Effector memory CD8-positive, alpha-beta T cell (primary cell): ENCODE measurements around the gene NPBWR2.

Source experiments
- ATAC-seq: fragments of 150-1000 bp; cut with Tn5 transposase; replicated peaks from 2 replicates; pipeline ENCODE4 v1.10.0; 2021; ENCODE audit warnings: mild to moderate bottlenecking, moderate library complexity
- DNase-seq, 3 experiments: peaks; one replicate each; pipeline ENCODE4 v3.0.0; 2021
- H3K27ac Mint-ChIP-seq, 2 donors: one replicate each; pipeline ENCODE4 v1.8.0; 2022; ENCODE audit warnings: mild to moderate bottlenecking in 2 of 2, mixed read lengths in 2 of 2, moderate library complexity in 2 of 2
- H3K27me3 Mint-ChIP-seq, 2 donors: one replicate each; pipeline ENCODE4 v1.8.0; 2022; ENCODE audit warnings: mixed read lengths in 2 of 2
- H3K36me3 Mint-ChIP-seq: one replicate; pipeline ENCODE4 v1.8.0; 2022; ENCODE audit warnings: mild to moderate bottlenecking, moderate library complexity, mixed read lengths; ENCODE audit not compliant: insufficient read depth
- H3K4me1 Mint-ChIP-seq, 2 donors: one replicate each; pipeline ENCODE4 v1.8.0; 2022; ENCODE audit warnings: low read depth in 2 of 2, mixed read lengths in 2 of 2
- H3K4me3 Mint-ChIP-seq, 2 donors: one replicate each; pipeline ENCODE4 v1.8.0; 2022; ENCODE audit warnings: mild to moderate bottlenecking in 2 of 2, mixed read lengths in 2 of 2, moderate library complexity in 2 of 2
- H3K9me3 Mint-ChIP-seq, 2 donors: one replicate each; pipeline ENCODE4 v1.8.0; 2022; ENCODE audit warnings: mixed read lengths in 2 of 2

Gene NPBWR2

DNA sequence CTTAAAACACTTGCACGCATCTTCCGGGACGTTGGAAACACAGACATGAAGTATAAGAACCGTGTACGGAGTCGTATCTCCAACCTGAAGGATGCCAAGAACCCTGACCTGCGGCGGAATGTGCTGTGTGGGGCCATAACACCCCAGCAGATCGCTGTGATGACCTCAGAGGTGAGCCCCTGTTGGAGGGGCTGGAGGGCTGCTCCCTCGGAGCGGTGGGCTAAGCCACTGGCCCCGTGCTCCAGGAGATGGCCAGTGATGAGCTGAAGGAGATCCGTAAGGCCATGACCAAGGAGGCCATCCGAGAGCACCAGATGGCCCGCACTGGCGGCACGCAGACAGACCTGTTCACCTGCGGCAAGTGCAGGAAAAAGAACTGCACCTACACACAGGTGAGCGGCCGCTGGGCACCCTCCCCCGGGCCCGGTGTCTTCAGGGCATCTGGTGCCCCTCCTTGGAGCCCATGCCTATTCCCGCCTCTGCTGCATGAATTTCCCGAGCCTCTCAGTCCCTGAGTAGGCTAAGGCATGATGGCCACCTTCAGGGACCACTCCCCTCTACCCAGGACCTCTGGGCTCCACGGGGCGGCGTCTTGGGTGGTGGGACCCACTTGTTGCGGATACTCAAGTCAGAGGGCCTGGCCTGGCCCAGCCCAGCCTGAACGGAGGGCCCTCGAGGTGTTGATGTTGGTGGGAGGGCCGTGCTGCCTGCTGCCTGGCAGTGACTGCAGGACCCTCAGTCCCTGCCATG, 36.9 kb downstream of the NPBWR2 start:
- Mint-ChIP-seq H3K27me3 (no peaks in the 10 kb centered on the region), H3K9me3 (no peaks in the 10 kb centered on the region), H3K27ac (no peak overlapping the region), H3K4me3 (no peak overlapping the region), H3K4me1 (peaks cover 23 to 37% of the 10 kb centered on the region in 2 donors), H3K36me3 (peaks cover 31% of the 10 kb centered on the region)
- DNase-seq, result no peak
- ATAC-seq, result no peak

DNA sequence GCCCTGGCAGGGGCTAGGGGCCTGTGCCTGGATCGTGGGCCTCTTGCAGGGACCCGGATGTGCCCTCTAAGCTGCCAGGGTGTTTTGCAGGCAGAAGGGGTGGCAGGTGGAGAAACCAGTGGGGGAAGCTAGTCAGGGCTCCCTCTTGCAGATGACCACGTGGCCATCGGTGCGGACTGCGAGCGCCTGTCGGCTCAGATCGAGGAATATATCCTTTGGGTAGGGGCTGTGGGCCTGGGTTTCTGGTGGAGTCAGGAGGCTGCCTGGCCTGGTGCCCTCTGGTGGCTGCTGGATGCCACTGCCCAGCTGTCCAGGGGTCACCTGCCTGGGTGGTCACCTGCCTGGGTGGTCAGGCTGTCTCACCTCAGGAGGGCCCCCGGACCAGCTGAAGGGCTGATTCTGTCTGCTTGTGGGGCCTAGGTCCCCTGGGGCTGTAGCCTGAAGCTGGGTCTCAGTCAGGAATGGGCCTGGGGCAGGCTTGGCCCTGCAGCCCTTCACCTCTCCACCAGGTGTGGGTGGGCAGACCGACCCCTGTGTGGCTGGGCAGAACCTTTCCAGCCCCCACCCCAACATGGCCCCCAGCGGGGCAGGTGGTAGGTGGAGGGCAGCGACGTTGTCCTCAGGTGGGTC, 37.6 kb downstream of the NPBWR2 start:
- no peak overlapping the region for H3K4me3 Mint-ChIP-seq
- no peaks in the 10 kb centered on the region for H3K9me3 Mint-ChIP-seq
- H3K27me3 Mint-ChIP-seq, result no peaks in the 10 kb centered on the region
- H3K36me3 Mint-ChIP-seq, result peaks cover 27% of the 10 kb centered on the region
- H3K4me1 Mint-ChIP-seq, result peaks cover 27 to 37% of the 10 kb centered on the region in 2 donors
- DNase-seq (no peak), ATAC-seq (no peak)
- H3K27ac Mint-ChIP-seq, result no peak overlapping the region

DNA sequence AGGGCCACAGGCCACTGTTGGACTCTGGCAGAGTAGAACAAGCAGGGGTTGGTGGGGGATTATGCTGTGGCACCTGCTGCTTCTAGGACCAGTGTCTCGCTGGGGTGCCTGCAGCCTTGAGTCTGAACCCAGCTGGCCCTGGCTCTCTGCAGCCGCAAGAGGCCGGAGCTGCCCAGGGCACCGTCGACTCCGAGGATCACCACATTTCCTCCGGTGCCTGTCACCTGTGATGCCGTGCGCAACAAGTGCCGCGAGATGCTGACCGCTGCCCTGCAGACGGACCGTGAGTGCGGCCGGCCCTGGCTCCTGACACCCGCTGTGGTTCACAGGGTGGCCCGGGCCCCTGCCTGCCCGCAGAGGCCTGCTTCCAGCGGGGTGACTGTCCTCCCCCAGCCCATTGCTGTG, 38.2 kb downstream of the NPBWR2 start:
- H3K27ac Mint-ChIP-seq, result no peak overlapping the region
- peaks cover 27 to 42% of the 10 kb centered on the region in 2 donors for H3K4me1 Mint-ChIP-seq
- DNase-seq (no peak), ATAC-seq (no peak)
- peaks cover 28% of the 10 kb centered on the region for H3K36me3 Mint-ChIP-seq
- H3K4me3 Mint-ChIP-seq, result no peak overlapping the region
- H3K27me3 Mint-ChIP-seq, result no peaks in the 10 kb centered on the region
- H3K9me3 Mint-ChIP-seq, result no peaks in the 10 kb centered on the region

DNA sequence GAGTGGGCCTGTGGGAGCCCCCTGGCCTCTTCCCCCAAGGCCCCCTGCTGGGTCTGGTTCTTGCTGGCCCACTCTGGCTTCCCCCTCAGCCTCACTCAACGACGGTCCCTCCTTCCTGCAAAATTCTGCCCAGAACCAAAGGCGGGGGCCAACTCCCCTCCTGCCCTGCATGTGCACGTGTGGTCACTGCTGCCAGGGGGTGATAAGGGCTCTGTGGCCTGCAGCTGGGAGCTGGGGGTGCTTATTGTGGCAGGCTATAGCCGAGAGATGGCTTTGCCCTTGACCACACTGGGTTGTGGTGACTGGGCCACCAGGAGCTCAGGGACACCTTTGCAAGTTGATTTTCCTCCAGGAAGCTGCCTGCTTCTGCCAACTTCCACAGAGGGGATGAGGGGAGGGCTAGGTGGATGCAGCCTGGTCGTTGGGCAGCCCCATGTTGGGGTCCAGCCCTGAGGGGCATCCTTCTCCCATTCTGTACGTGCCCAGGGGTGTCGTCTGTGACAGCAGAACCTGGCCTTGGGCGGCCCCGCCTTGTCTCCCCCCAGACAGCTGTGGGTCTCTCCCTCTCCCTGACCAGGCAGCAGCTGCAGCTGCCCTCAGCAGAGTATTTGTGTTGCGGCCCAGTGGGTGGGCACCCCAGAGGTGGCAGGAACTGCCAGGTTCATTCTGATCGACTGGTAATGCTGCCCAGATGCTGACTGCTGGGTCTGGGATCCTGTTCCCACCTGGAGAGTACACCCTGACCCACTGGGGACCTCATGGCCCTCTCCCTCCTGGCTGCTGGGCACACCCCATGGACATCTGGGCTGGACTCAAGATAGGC, 38.8 kb downstream of the NPBWR2 start:
- Mint-ChIP-seq H3K27ac (no peak overlapping the region), H3K9me3 (no peaks in the 10 kb centered on the region), H3K4me1 (peaks cover 33 to 49% of the 10 kb centered on the region in 2 donors), H3K4me3 (no peak overlapping the region), H3K36me3 (peaks cover 24% of the 10 kb centered on the region), H3K27me3 (no peaks in the 10 kb centered on the region)
- no peak for DNase-seq
- ATAC-seq, result no peak

DNA sequence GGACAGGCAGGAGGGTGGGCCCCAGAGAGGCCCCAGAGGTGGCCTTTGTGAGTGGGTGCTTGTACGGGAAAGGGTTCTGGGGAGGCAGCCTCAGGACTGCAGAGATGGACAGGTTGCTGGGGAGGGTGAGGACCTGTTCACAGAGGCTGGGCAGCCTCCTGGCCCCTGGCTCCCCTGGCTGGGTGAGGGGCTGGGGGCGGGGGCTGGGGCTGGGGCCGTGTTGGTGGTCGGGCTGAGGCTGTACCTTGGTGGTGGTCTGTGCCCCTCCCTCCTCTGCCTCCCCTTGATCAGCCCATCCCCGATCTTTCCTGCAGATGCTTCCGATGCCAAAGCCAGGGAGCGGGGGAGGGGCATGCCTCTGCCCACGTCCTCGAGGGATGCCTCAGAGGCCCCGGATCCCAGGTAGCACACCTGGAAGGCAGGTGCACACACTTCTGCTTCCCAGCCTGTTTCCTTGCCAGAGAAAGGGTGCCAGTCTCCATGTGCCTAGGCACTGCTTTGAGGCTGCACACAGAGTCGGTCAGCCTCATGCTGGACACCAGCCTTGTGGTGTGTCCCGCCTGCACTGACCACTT, 39.5 kb downstream of the NPBWR2 start:
- Mint-ChIP-seq H3K36me3 (peaks cover 21% of the 10 kb centered on the region), H3K9me3 (no peaks in the 10 kb centered on the region), H3K4me3 (no peak overlapping the region), H3K4me1 (peaks cover 34 to 51% of the 10 kb centered on the region in 2 donors), H3K27me3 (no peaks in the 10 kb centered on the region), H3K27ac (no peak overlapping the region)
- ATAC-seq, result no peak
- DNase-seq, result no peak

DNA sequence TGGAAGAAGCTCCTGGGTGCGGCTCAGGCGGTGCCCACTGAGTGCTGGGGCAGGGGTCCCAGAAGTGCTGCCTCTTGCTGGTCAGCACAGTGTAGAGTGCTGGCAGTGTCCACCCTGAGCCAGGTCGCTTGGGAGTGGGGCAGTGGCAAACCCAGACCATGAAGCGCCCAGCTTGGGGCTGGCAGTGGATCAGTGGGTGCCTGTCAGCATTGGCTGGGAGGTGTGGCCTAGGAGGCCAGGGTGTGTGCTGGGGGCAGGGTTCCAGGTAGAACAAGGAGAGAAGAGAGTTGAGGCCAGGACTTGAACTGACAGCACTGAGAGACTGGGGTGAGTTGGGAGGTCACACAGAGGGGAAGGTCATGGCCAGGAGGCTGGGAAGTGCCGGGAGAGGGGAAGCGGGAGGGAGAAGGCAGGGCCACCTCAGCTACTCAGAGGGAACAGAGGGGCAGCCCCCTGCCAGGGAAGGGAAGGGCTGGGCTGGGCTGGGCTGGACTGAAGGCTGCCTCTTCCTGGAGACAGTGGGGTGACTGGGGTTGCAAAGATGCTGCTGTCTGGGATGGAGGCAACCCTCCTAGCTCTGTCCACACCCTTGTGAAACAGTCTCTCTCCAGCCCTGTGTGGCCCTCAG, 40.2 kb downstream of the NPBWR2 start:
- Mint-ChIP-seq H3K9me3 (no peaks in the 10 kb centered on the region), H3K27me3 (no peaks in the 10 kb centered on the region), H3K36me3 (peaks cover 21% of the 10 kb centered on the region), H3K27ac (peak overlapping the region in 1 of 2 donors; percentile 32), H3K4me1 (peaks cover 30 to 48% of the 10 kb centered on the region in 2 donors), H3K4me3 (no peak overlapping the region)
- DNase-seq (no peak), ATAC-seq (no peak)

DNA sequence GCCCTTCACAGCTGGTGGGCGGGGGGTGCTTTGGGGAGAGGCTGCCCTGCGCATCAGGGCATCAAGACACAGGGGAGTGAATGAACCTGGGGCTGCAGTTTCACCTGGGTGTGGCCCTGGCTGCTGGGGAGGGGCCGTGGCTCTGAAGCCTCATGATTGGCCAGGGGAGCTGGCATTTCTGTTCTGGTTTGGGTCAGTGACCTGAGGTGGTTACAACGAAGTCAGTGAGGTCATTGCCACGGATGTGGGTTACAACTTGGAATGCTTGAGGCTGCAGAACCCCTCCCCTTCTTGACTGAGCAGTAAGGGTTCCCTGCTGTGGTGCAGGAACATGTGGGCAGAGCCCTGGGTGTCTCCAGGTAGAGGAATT, 41.4 kb downstream of the NPBWR2 start:
- H3K9me3 Mint-ChIP-seq, result no peaks in the 10 kb centered on the region
- ATAC-seq (peak; percentile 76), DNase-seq (peak; percentile 53 to 65 (median 63))
- peak overlapping the region in 1 of 2 donors; percentile 79 for H3K27ac Mint-ChIP-seq
- H3K4me3 Mint-ChIP-seq, result peak overlapping the region; percentile 54 to 65
- H3K27me3 Mint-ChIP-seq, result no peaks in the 10 kb centered on the region
- H3K36me3 Mint-ChIP-seq, result peaks cover 15% of the 10 kb centered on the region
- peaks cover 30 to 45% of the 10 kb centered on the region in 2 donors for H3K4me1 Mint-ChIP-seq

DNA sequence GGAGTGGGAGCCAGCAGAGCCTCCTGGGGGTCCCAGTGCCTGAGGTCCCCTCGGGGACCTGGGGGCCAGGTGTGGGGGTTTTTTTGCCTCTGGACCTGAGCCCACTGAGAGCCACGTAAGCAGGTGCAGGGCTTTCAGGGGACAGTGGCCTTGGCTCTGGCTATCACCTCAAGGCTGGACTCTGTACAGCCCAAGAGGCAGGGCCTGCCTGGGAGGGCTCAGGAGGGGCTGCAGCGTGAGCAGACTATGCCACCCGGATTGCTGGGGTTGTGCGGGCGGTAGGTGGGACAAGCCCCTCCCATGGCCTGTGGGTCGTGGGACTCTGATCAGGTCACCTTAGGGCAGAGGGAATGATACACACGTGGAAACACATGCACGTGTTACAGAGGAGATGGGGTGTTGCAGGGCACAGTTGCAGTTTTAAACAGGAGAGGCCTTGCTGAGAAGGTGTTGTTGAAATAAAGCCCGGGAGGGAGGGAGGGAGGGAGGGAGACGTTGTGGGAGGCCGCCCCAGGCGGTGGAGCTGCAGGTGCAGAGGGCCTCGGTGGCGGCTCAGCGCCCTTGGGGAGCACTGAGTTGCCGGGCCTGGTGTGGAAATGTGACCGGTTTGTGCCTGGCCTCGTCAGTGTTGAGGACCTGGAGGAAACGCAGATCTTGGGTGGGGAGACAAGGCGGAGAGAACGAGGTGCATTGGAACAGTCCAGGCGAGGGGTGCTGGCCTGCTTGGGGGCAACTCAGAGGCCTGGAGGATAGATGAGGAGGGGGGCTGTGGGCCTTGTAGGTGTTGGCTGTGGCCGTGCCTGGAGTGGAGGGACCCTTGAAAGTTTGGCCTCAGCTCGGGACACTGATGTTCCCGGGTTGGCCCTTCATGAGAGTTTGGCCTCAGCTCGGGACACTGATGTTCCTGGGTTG, 42.0 kb downstream of the NPBWR2 start:
- ATAC-seq, result no peak
- H3K36me3 Mint-ChIP-seq, result peaks cover 12% of the 10 kb centered on the region
- H3K9me3 Mint-ChIP-seq, result no peaks in the 10 kb centered on the region
- no peak for DNase-seq
- peak overlapping the region; percentile 79 to 90 for H3K27ac Mint-ChIP-seq
- no peaks in the 10 kb centered on the region for H3K27me3 Mint-ChIP-seq
- H3K4me1 Mint-ChIP-seq, result peaks cover 30 to 42% of the 10 kb centered on the region in 2 donors
- H3K4me3 Mint-ChIP-seq, result peak overlapping the region; percentile 54 to 65

DNA sequence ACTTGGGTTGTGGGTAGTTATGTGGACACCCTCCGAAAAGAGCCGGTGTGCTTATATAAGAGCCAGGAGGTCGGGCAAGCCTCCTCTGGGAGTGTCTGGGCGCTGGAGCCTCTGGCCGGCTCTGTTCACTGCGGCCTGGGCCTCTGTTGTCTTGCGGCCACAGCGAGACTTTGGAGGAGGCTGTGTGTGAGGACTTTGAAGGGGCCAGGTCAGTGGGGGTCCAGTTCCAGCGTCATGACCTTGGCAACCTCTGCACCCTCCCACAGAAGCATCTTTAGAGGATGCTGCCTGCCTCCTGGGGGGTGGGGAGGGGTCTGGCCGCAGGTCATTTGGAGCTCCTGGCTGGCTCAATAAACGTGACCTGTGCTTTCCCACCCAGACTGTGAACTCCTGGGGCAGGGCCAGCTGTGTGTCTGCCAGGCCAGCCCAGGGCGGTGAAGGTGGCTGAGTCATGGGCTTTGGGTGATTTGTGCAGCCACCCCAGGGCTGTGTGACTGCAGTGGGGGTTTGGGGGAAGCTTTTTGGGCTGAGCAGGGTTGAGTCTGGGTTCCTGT, 43.1 kb downstream of the NPBWR2 start:
- Mint-ChIP-seq H3K4me3 (peak overlapping the region; percentile 85 to 91), H3K27me3 (no peaks in the 10 kb centered on the region), H3K27ac (peak overlapping the region; percentile 90 to 91), H3K9me3 (no peaks in the 10 kb centered on the region), H3K4me1 (peaks cover 33 to 42% of the 10 kb centered on the region in 2 donors), H3K36me3 (peaks cover 15% of the 10 kb centered on the region)
- no peak for ATAC-seq
- DNase-seq, result no peak

DNA sequence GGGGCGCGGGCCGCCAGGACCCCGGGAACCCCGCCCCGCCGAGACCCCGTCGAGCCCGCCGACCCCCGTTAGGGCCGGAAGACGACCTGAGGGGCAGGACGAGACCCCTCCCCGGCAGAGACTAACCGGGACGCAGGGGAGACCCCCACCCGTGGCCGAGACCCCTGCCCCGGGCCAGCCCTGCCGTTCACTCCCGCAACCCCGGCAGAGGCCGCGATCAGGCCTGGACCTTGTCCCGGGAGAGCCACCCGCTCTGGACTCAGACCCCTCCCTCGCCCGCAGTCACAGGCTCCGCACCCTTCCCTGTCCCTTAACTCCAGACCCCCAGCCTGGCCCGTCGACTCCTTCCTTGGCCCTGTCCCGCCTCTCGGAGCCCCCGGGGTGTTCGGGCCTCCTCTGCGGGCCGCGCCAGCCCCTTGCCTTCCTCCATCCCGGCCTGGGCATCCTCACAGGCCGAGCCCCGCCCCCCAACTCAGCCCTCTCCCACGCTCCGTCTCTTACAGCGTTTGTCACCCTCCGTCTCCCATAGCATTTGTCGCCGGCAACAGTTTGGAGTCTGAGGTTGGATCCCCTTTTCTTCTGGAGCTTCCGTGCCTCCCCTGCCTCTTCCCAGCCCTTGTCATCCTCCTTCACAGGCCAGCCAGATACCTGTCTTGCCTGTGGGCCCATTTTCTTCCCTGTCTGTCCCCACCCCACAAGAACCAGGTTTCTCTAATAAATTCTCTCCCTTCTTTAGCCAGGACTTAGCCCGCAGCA, 43.8 kb downstream of the NPBWR2 start:
- Mint-ChIP-seq H3K36me3 (peaks cover 15% of the 10 kb centered on the region), H3K4me1 (peaks cover 35 to 43% of the 10 kb centered on the region in 2 donors), H3K9me3 (no peaks in the 10 kb centered on the region), H3K27me3 (no peaks in the 10 kb centered on the region), H3K27ac (peak overlapping the region; percentile 90 to 91), H3K4me3 (peak overlapping the region; percentile 85 to 91)
- ATAC-seq (no peak), DNase-seq (no peak)

DNA sequence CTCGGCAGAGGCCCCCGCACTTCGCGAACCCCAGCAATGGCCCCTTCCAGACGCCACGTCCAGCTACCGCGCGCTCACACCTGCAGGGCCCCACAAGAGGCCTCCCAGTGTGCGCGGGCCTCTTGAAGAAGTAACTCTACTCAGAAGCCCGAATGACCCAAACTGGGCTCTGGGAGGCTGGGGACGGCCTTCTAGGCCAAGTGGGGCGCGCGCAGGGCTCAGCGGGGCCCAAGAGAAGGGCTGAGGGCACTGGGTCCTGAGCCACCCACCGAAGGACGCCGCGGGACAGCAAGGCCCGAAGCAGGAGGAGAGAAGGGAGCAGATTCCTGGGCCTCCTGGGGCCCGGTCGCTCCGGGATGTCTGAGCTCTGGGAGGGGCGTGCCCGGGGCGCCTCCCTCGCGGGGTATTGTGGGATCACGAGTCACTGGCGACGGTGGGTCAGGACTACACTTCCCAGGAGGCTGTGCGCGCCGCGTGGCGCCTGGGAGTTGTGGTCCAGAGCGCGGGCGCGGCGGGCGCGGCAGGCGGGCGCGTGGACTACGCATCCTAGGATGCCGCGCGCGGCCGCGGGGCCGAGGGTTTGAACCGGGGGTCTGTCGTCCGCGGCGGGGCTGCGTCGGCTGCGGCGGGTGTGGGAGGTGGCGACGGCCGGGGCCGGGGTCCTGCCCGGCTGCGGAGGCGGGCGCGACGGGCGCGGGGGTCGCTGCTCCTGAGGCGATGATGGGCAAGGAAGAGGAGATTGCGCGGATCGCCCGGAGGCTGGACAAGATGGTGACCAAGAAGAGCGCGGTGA, 44.6 kb downstream of the NPBWR2 start, which contains the start of gene TCEA2:
Gene TCEA2, plus strand, starts transcription at position 603 of the 793 bp plus-strand sequence. Its CDS starts 115 bp downstream, at position 718.
- Mint-ChIP-seq H3K27me3 (no peaks in the 10 kb centered on the region), H3K27ac (peak within 1 kb of the TSS; percentile 90 to 91), H3K4me1 (peaks cover 40 to 47% of the 10 kb centered on the region in 2 donors), H3K4me3 (peak within 1 kb of the TSS; percentile 85 to 91), H3K9me3 (no peaks in the 10 kb centered on the region), H3K36me3 (peaks cover 15% of the 10 kb centered on the region)
- ATAC-seq (peak; percentile 85), DNase-seq (peak; percentile 87 to 90 (median 88))
